GM23338 (cell line): ENCODE results near the gene GSN.

Source experiments
- CREB1 ChIP-seq: fragments of 250-450 bp; sonication (Bioruptor Pico); IDR thresholded peaks from 2 replicates; pipeline ENCODE4 v1.5.0; 2020; ENCODE audit warnings: low read depth, mild to moderate bottlenecking, moderate library complexity
- EZH2 ChIP-seq: fragments of 200-600 bp; sonication (generic); IDR thresholded peaks from one replicate; pipeline ENCODE4 v1.8.0; 2017; ENCODE audit warnings: antibody characterized with exemption, mild to moderate bottlenecking, low read depth; ENCODE audit not compliant: unreplicated experiment
- EZH2phosphoT487 ChIP-seq: fragments of 200-600 bp; sonication (generic); IDR thresholded peaks from one replicate; pipeline ENCODE4 v1.8.1; 2018; ENCODE audit warnings: antibody characterized with exemption; ENCODE audit not compliant: unreplicated experiment
- JUNB ChIP-seq: IDR thresholded peaks from one replicate; pipeline ENCODE4 v1.6.1; 2016; ENCODE audit warnings: antibody characterized with exemption; ENCODE audit not compliant: unreplicated experiment
- NANOG ChIP-seq: IDR thresholded peaks from 2 replicates; pipeline ENCODE4 v1.6.1; 2016; ENCODE audit warnings: antibody characterized with exemption, borderline replicate concordance
- POLR2AphosphoS5 ChIP-seq: IDR thresholded peaks from 2 replicates; pipeline ENCODE4 v1.6.1; 2016; ENCODE audit warnings: antibody characterized with exemption, low read depth
- STAT1 ChIP-seq: IDR thresholded peaks from one replicate; pipeline ENCODE4 v1.6.1; 2016; ENCODE audit warnings: antibody characterized with exemption; ENCODE audit not compliant: unreplicated experiment
- ZNF114 ChIP-seq: fragments of 250-450 bp; sonication (Bioruptor Pico); IDR thresholded peaks from 2 replicates; pipeline ENCODE4 v1.5.0; 2020; ENCODE audit warnings: mild to moderate bottlenecking, moderate library complexity
- ZNF331 ChIP-seq: fragments of 250-450 bp; sonication (Bioruptor Pico); IDR thresholded peaks from 2 replicates; pipeline ENCODE4 v1.5.0; 2020; ENCODE audit warnings: low read depth, mild to moderate bottlenecking, moderate library complexity
- TF ChIP-seq, protein P1 (sequence below), 2 experiments: fragments of 200-600 bp in 1 of 2; sonication (generic) in 1 of 2; conservative IDR thresholded peaks; 2 replicates each; pipeline versions ENCODE4 v1.5.1 to v1.6.1; 2016 to 2017; ENCODE audit warnings: antibody characterized with exemption in 2 of 2, low read depth in 2 of 2, mild to moderate bottlenecking in 2 of 2, moderate library complexity in 1 of 2
- TF ChIP-seq, protein P2 (sequence below): IDR thresholded peaks from one replicate; pipeline ENCODE4 v1.6.1; 2018; ENCODE audit warnings: antibody characterized with exemption; ENCODE audit not compliant: unreplicated experiment
- TF ChIP-seq, protein P3 (sequence below): fragments of 250-450 bp; sonication (Bioruptor Pico); IDR thresholded peaks from 2 replicates; pipeline ENCODE4 v1.5.0; 2020; ENCODE audit warnings: mild to moderate bottlenecking, moderate library complexity
- TF ChIP-seq, protein P4 (sequence below): IDR thresholded peaks from 2 replicates; pipeline ENCODE4 v1.6.1; 2016; ENCODE audit warnings: antibody characterized with exemption

DNA sequence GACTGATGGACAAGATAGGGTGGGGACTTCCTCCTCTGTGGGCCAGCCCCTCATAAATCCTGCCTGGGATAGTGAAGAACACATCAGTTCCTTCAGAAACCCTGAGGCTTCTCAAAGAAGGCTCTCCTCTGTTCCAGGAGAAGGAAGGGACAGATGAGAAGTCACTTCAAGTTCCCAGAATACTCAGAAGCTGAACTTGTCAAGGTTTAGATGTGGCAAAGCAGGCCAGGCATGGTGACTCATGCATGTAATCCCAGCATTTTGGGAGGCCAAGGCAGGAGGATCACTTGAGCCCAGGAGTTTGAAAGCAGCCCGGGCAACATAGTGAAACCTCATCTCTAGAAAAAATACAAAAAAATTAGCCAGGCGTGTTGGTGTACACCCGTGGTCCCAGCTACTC, 63.6 kb downstream of the GSN start:
- TF ChIP-seq, protein P1, sequence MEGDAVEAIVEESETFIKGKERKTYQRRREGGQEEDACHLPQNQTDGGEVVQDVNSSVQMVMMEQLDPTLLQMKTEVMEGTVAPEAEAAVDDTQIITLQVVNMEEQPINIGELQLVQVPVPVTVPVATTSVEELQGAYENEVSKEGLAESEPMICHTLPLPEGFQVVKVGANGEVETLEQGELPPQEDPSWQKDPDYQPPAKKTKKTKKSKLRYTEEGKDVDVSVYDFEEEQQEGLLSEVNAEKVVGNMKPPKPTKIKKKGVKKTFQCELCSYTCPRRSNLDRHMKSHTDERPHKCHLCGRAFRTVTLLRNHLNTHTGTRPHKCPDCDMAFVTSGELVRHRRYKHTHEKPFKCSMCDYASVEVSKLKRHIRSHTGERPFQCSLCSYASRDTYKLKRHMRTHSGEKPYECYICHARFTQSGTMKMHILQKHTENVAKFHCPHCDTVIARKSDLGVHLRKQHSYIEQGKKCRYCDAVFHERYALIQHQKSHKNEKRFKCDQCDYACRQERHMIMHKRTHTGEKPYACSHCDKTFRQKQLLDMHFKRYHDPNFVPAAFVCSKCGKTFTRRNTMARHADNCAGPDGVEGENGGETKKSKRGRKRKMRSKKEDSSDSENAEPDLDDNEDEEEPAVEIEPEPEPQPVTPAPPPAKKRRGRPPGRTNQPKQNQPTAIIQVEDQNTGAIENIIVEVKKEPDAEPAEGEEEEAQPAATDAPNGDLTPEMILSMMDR (conservative IDR thresholded peaks at IDR 0.05; ENCODE audit: low read depth in 2 of 2): no peak
- TF ChIP-seq, protein P2, sequence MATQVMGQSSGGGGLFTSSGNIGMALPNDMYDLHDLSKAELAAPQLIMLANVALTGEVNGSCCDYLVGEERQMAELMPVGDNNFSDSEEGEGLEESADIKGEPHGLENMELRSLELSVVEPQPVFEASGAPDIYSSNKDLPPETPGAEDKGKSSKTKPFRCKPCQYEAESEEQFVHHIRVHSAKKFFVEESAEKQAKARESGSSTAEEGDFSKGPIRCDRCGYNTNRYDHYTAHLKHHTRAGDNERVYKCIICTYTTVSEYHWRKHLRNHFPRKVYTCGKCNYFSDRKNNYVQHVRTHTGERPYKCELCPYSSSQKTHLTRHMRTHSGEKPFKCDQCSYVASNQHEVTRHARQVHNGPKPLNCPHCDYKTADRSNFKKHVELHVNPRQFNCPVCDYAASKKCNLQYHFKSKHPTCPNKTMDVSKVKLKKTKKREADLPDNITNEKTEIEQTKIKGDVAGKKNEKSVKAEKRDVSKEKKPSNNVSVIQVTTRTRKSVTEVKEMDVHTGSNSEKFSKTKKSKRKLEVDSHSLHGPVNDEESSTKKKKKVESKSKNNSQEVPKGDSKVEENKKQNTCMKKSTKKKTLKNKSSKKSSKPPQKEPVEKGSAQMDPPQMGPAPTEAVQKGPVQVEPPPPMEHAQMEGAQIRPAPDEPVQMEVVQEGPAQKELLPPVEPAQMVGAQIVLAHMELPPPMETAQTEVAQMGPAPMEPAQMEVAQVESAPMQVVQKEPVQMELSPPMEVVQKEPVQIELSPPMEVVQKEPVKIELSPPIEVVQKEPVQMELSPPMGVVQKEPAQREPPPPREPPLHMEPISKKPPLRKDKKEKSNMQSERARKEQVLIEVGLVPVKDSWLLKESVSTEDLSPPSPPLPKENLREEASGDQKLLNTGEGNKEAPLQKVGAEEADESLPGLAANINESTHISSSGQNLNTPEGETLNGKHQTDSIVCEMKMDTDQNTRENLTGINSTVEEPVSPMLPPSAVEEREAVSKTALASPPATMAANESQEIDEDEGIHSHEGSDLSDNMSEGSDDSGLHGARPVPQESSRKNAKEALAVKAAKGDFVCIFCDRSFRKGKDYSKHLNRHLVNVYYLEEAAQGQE: no peak
- TF ChIP-seq JUNB (no peak), CREB1 (CRISPR knock-in tag) (no peak), EZH2 (no peak), EZH2phosphoT487 (no peak), POLR2AphosphoS5 (no peak), ZNF331 (CRISPR knock-in tag) (no peak), NANOG (no peak), STAT1 (no peak), ZNF114 (CRISPR knock-in tag) (no peak)
- TF ChIP-seq, protein P3, sequence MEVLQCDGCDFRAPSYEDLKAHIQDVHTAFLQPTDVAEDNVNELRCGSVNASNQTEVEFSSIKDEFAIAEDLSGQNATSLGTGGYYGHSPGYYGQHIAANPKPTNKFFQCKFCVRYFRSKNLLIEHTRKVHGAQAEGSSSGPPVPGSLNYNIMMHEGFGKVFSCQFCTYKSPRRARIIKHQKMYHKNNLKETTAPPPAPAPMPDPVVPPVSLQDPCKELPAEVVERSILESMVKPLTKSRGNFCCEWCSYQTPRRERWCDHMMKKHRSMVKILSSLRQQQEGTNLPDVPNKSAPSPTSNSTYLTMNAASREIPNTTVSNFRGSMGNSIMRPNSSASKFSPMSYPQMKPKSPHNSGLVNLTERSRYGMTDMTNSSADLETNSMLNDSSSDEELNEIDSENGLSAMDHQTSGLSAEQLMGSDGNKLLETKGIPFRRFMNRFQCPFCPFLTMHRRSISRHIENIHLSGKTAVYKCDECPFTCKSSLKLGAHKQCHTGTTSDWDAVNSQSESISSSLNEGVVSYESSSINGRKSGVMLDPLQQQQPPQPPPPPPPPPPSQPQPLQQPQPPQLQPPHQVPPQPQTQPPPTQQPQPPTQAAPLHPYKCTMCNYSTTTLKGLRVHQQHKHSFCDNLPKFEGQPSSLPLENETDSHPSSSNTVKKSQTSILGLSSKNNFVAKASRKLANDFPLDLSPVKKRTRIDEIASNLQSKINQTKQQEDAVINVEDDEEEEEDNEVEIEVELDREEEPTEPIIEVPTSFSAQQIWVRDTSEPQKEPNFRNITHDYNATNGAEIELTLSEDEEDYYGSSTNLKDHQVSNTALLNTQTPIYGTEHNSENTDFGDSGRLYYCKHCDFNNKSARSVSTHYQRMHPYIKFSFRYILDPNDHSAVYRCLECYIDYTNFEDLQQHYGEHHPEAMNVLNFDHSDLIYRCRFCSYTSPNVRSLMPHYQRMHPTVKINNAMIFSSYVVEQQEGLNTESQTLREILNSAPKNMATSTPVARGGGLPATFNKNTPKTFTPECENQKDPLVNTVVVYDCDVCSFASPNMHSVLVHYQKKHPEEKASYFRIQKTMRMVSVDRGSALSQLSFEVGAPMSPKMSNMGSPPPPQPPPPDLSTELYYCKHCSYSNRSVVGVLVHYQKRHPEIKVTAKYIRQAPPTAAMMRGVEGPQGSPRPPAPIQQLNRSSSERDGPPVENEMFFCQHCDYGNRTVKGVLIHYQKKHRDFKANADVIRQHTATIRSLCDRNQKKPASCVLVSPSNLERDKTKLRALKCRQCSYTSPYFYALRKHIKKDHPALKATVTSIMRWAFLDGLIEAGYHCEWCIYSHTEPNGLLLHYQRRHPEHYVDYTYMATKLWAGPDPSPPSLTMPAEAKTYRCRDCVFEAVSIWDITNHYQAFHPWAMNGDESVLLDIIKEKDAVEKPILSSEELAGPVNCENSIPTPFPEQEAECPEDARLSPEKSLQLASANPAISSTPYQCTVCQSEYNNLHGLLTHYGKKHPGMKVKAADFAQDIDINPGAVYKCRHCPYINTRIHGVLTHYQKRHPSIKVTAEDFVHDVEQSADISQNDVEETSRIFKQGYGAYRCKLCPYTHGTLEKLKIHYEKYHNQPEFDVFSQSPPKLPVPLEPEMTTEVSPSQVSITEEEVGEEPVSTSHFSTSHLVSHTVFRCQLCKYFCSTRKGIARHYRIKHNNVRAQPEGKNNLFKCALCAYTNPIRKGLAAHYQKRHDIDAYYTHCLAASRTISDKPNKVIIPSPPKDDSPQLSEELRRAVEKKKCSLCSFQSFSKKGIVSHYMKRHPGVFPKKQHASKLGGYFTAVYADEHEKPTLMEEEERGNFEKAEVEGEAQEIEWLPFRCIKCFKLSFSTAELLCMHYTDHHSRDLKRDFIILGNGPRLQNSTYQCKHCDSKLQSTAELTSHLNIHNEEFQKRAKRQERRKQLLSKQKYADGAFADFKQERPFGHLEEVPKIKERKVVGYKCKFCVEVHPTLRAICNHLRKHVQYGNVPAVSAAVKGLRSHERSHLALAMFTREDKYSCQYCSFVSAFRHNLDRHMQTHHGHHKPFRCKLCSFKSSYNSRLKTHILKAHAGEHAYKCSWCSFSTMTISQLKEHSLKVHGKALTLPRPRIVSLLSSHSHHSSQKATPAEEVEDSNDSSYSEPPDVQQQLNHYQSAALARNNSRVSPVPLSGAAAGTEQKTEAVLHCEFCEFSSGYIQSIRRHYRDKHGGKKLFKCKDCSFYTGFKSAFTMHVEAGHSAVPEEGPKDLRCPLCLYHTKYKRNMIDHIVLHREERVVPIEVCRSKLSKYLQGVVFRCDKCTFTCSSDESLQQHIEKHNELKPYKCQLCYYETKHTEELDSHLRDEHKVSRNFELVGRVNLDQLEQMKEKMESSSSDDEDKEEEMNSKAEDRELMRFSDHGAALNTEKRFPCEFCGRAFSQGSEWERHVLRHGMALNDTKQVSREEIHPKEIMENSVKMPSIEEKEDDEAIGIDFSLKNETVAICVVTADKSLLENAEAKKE (CRISPR knock-in tag): no peak
- TF ChIP-seq, protein P4, sequence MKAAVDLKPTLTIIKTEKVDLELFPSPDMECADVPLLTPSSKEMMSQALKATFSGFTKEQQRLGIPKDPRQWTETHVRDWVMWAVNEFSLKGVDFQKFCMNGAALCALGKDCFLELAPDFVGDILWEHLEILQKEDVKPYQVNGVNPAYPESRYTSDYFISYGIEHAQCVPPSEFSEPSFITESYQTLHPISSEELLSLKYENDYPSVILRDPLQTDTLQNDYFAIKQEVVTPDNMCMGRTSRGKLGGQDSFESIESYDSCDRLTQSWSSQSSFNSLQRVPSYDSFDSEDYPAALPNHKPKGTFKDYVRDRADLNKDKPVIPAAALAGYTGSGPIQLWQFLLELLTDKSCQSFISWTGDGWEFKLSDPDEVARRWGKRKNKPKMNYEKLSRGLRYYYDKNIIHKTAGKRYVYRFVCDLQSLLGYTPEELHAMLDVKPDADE: no peak
